HL-60 (cell line): ENCODE measurements around the gene ADGRF4.

Source experiments
- CTCF ChIP-seq: IDR thresholded peaks from one replicate; pipeline ENCODE4 v1.5.1; 2011; ENCODE audit warnings: low read length, control low read depth, inconsistent platforms; ENCODE audit not compliant: insufficient read depth
- POLR2AphosphoS5 ChIP-seq: IDR thresholded peaks from 2 replicates; pipeline ENCODE4 v1.6.1; 2012; ENCODE audit warnings: low read depth
- REST ChIP-seq: IDR thresholded peaks from 2 replicates; pipeline ENCODE4 v1.6.1; 2012; ENCODE audit warnings: low read depth; ENCODE audit not compliant: insufficient replicate concordance

- TF ChIP-seq CTCF (no peak), REST (no peak), POLR2AphosphoS5 (no peak)
Measured at GRCh38 chr6:47655719-47656595, 42.4 kb upstream of the ADGRF4 start.
